Stimulated activated naive CD8-positive, alpha-beta T cell treated with anti-CD3 and anti-CD28 coated beads, Interleukin-15, amount 100 ng/mL, for 72 hours (primary cell): ENCODE measurements around the gene CBL.
"Not testable (repeated sequence)": the region's sequence is repeated elsewhere in the genome, so short reads cannot be mapped to it uniquely, and the experiment has no call there.

Experiments
- ATAC-seq: fragments of 150-1000 bp; cut with Tn5 transposase; 2 replicates; pipeline ENCODE4 v1.10.0; 2021; ENCODE audit warnings: mild to moderate bottlenecking, moderate library complexity
- DNase-seq, 2 donors: peaks; one replicate each; pipeline ENCODE4 v3.0.0; 2021 to 2022
- H3K27ac Mint-ChIP-seq, 2 donors: one replicate each; pipeline ENCODE4 v1.8.0; 2022; ENCODE audit warnings: mild to moderate bottlenecking in 2 of 2, mixed read lengths in 2 of 2, moderate library complexity in 2 of 2
- H3K27me3 Mint-ChIP-seq: one replicate; pipeline ENCODE4 v1.8.0; 2022; ENCODE audit warnings: mixed read lengths
- H3K4me1 Mint-ChIP-seq: one replicate; pipeline ENCODE4 v1.8.0; 2022; ENCODE audit warnings: mild to moderate bottlenecking, mixed read lengths
- H3K4me3 Mint-ChIP-seq, 2 donors: one replicate each; pipeline ENCODE4 v1.8.0; 2022; ENCODE audit warnings: mild to moderate bottlenecking in 2 of 2, mixed read lengths in 2 of 2, moderate library complexity in 1 of 2
- H3K9me3 Mint-ChIP-seq, 2 donors: one replicate each; pipeline ENCODE4 v1.8.0; 2022; ENCODE audit warnings: mixed read lengths in 2 of 2

Gene CBL

DNA sequence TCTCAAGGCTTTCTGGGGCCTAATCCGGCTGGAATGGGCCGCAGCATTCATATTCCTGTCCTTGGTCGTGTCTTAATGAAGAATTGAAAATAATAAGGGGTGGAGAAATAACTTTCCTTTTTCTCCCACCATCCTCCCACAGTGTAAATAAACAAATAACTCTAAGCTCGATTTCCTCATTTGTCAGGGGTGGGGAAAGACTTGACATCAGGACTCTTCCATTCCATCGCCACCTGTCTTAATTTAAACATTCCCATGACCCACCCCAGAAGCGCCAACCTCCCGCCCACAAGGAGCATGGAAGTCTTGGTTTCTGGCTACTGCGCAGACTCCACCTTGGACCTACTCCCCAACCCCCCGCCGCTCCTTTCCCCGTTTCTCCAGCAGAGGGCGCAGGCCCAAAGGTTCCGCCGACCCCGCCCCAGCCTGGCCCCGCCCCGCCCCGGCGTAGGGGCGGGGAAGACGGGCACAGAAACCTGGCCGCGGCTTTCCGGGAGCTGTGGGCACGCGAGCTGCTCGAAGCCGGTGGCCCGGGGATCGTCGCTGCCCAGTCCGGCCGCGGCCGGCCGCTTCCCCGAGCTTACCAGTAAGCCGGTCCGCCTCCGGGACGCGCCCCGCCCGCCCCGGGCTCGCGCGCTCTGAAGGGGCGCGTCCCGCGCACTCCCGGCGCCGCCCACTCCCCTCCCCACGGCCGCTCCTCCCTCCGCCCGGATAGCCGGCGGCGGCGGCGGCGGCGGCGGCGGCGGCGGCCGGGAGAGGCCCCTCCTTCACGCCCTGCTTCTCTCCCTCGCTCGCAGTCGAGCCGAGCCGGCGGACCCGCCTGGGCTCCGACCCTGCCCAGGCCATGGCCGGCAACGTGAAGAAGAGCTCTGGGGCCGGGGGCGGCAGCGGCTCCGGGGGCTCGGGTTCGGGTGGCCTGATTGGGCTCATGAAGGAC, at the start of gene CBL:
CBL (plus strand) TSS at position 766 of the 937 bp plus-strand sequence; CDS start at position 845, 79 bp downstream.
- Mint-ChIP-seq H3K27ac (peak within 1 kb of the TSS; percentile 95 to 96), H3K27me3 (no peaks in the 10 kb centered on the region), H3K4me1 (peaks cover 30% of the 10 kb centered on the region), H3K4me3 (peak within 1 kb of the TSS; percentile 92 to 93), H3K9me3 (no peaks in the 10 kb centered on the region)
- peak; percentile 89 for ATAC-seq
- DNase-seq = peak; percentile 91 to 96

DNA sequence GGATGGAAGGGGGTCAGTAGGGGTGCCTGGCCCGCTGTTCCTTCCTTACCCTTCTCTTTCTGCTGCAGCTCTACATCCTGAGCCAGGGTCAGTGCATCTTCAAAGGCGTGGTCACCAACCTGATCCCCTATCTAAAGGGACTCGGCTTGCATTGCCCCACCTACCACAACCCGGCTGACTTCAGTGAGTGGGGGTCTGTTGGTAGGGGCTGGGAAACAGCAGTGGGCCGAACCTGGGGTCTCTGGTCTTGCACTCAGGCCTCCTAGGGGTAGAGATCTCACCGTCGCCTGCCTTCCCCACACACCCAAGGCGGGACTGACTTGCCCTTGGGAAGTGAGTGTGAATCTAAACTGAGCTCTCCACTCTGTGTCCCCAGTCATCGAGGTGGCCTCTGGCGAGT, 49.6 kb upstream of the CBL start:
- no peak overlapping the region for H3K4me3 Mint-ChIP-seq
- no peak for ATAC-seq
- peaks cover 7% of the 10 kb centered on the region for H3K4me1 Mint-ChIP-seq
- H3K27ac Mint-ChIP-seq = no peak overlapping the region
- H3K9me3 Mint-ChIP-seq = no peaks in the 10 kb centered on the region
- DNase-seq = no peak
- H3K27me3 Mint-ChIP-seq = peaks cover 10% of the 10 kb centered on the region

DNA sequence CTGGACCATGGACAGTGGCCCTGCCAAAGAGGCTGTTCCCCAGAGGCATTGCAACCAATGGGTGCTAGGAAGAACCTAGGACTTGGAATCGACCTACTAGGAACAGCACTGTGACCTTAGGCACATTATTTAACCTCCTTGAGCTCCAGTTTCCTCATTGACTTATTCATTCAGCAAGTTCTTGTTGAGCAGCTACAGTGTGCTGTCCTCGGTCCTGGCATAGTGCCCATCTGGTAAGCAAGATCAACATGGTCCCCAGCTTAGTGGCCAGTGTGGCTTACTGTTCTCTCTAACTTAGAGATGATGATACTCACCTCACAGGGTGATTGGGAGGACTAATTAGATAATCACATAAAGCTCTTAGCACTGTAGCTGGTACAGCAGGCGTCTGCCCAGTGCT, 49.1 kb upstream of the CBL start:
- peaks cover 8% of the 10 kb centered on the region for H3K27me3 Mint-ChIP-seq
- ATAC-seq = no peak
- no peaks in the 10 kb centered on the region for H3K9me3 Mint-ChIP-seq
- no peak overlapping the region for H3K4me3 Mint-ChIP-seq
- no peak for DNase-seq
- H3K4me1 Mint-ChIP-seq = peaks cover 7% of the 10 kb centered on the region
- no peak overlapping the region for H3K27ac Mint-ChIP-seq

DNA sequence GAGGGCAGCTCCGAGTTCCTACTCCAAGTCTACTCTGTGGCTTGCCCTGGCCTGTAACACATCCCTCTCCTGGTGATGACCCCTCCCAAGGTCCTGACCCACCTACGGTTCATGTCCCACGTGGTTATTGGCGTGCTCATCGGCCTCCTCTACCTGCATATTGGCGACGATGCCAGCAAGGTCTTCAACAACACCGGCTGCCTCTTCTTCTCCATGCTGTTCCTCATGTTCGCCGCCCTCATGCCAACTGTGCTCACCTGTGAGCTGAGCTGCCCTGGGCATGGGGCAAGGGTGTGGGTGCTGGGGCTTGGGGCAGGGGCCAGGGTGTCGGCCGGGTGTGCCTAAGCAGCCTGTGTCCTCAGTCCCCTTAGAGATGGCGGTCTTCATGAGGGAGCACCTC, 47.7 kb upstream of the CBL start:
- no peaks in the 10 kb centered on the region for H3K9me3 Mint-ChIP-seq
- H3K27me3 Mint-ChIP-seq = peaks cover 8% of the 10 kb centered on the region
- H3K27ac Mint-ChIP-seq = peak overlapping the region in 1 of 2 donors; percentile 61
- DNase-seq (no peak), ATAC-seq (no peak)
- peaks cover 7% of the 10 kb centered on the region for H3K4me1 Mint-ChIP-seq
- no peak overlapping the region for H3K4me3 Mint-ChIP-seq

DNA sequence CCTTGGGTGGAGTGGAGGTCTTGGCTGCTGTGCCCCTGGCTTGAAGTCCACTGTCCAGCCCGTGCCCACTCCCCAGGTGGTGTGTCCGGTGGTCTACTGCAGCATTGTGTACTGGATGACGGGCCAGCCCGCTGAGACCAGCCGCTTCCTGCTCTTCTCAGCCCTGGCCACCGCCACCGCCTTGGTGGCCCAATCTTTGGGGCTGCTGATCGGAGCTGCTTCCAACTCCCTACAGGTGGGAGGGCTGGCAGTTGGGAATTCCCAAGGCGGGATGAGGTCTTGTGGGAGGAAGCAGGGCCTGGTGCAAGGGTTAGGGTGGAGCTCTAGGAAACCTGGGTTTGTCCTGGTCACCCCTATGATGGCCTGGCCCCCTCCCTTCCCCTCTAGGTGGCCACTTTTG, 46.0 kb upstream of the CBL start:
- ATAC-seq (no peak), DNase-seq (no peak)
- Mint-ChIP-seq H3K4me3 (no peak overlapping the region), H3K27me3 (peaks cover 8% of the 10 kb centered on the region), H3K4me1 (peaks cover 7% of the 10 kb centered on the region), H3K27ac (no peak overlapping the region), H3K9me3 (no peaks in the 10 kb centered on the region)

DNA sequence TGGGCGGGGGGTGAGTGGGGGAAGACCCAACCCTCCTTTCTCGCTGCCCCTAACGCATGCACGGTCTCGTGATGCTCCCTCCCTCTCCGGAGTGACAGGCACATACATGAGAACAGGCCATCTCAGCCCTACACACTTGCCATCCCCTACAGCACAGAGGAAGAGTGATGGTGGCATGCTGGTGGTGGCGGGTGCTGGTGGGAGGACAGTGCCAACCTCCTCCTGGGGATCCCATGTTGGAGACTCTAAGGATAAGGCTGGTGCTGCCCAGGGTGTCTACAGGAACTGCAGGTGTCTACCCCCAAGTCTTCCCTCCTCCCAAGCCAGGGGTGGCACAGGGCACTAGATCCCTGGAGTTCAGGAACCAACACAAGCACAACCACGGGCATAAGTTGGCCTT, 44.3 kb upstream of the CBL start:
- Mint-ChIP-seq H3K27me3 (no peaks in the 10 kb centered on the region), H3K27ac (no peak overlapping the region), H3K4me3 (no peak overlapping the region), H3K4me1 (no peaks in the 10 kb centered on the region), H3K9me3 (no peaks in the 10 kb centered on the region)
- DNase-seq = no peak
- no peak for ATAC-seq

DNA sequence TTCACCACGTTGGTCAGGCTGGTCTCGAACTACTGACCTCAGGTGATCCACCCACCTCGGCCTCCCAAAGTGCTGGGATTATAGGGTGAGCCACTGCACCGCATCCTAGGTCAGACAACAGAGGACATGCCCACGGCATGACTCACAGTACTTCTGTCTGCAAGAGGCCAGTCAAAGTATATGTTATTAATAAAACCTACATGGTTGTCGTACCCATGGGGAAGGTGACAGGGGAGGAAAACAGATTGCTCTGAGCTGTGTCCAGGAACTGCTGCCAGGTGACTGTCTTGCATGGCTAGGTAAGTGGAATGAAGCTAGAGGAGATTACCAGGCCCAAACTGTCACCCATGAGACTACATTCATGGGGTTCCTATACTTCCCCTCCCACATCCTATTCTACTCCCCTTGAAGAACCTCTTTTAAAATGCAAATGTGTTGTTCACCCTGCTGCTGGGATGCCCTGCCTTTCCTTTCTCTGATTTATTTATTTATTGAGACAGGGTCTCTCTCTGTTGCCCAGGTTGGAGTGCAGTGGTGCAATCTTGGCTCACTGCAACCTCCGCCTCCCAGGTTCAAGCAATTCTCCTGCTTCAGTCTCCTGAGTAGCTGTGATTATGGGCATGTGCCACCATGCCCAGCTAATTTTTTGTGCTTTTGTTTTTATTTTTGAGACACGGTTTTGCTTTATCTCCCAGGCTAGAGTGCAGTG, 39.6 kb upstream of the CBL start:
- H3K27me3 Mint-ChIP-seq = no peaks in the 10 kb centered on the region
- no peaks in the 10 kb centered on the region for H3K9me3 Mint-ChIP-seq
- H3K4me3 Mint-ChIP-seq = no peak overlapping the region
- no peak overlapping the region for H3K27ac Mint-ChIP-seq
- peaks cover 17% of the 10 kb centered on the region for H3K4me1 Mint-ChIP-seq
- DNase-seq (no peak), ATAC-seq (no peak)

DNA sequence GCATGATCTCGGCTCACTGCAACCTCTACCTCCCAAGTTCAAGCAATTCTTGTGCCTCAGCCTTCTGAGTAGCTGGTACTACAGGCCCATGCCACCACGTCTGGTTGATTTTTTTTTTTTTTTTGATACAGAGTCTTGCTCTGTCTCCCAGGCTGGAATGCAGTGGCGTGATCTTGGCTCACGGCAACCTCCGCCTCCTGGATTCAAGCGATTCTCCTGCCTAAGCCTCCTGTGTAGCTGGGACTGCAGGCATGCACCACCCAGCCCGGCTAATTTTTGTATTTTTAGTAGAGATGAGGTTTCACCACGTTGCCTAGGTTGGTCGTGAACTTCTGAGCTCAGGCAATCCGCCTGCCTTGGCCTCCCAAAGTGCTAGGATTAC, 39.1 kb upstream of the CBL start:
- ATAC-seq, DNase-seq, H3K27me3 Mint-ChIP-seq, H3K27ac Mint-ChIP-seq, H3K9me3 Mint-ChIP-seq, H3K4me3 Mint-ChIP-seq: not testable (repeated sequence)
- H3K4me1 Mint-ChIP-seq = peaks cover 18% of the 10 kb centered on the region

DNA sequence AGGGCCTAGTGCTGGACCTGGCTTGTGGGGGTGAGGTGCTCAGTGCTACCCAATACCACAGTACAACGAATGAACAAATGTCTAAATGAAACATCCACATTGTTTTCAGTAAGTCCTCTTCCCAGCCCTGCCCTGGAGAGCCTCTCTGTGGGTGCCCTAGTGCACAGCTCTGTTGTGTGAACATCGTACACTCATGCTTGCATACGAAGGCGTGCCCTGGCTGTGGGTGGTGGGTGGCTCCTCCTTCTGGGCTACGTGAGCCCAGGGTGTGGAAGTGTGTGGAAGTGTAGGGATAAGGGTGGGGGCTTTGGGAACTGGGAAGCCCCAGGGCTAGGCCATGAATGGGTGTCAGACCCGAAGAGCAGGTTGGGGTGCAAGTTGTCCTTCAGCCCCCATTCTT, 38.2 kb upstream of the CBL start:
- DNase-seq (no peak), ATAC-seq (no peak)
- H3K4me1 Mint-ChIP-seq = peaks cover 22% of the 10 kb centered on the region
- no peaks in the 10 kb centered on the region for H3K9me3 Mint-ChIP-seq
- no peak overlapping the region for H3K27ac Mint-ChIP-seq
- H3K4me3 Mint-ChIP-seq = peak overlapping the region; percentile 22 to 96
- H3K27me3 Mint-ChIP-seq = no peaks in the 10 kb centered on the region

DNA sequence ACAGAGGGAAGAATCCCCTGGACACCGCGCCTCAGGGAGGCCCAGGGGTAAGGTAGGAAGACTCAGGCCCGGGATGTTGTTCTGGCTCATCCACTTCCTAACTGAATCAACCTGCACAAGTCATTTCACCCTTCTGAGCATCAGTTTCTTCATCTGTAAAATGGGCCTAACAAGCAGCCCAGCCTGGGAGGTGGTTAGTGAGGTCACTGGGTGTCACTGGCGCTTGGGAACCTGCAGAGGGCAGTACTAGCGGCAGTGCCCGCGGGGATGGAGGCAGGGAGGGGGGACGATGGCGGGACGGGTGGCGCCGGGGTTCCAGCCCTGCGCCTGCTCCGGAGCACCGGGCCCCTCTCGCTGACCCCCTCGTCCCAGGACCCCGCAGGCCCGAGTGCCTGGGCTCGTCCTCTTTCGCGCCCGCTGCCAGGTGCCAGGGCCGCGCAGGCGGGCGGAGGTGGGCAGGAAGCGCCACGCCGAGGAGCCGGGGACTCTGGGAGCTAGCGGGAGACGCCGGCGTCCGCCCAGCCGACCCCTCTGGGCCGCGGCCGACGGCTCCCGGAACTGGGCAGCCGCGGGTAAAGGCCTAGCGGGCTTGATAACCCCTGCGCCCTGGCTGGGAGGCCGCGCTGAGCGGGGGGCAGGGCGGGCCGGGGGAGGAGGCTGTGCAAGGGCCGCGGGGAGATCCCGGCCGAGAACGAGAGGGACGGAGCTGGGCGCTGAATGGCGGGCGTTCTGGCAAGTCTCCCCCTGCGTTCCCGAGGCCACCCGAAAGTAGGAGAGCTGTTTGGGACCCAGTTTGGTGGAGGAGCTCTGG, 37.5 kb upstream of the CBL start, which contains the start of gene NLRX1:
NLRX1 (plus strand) TSS at position 255 of the 811 bp plus-strand sequence. CDS start 2,679 bp downstream, outside the sequence.
- Mint-ChIP-seq H3K27ac (peak within 1 kb of the TSS; percentile 96 to 97), H3K4me1 (peaks cover 22% of the 10 kb centered on the region), H3K27me3 (no peaks in the 10 kb centered on the region), H3K9me3 (no peaks in the 10 kb centered on the region), H3K4me3 (peak within 1 kb of the TSS; percentile 96 to 97)
- peak; percentile 94 for ATAC-seq
- DNase-seq = peak; percentile 84 to 88

DNA sequence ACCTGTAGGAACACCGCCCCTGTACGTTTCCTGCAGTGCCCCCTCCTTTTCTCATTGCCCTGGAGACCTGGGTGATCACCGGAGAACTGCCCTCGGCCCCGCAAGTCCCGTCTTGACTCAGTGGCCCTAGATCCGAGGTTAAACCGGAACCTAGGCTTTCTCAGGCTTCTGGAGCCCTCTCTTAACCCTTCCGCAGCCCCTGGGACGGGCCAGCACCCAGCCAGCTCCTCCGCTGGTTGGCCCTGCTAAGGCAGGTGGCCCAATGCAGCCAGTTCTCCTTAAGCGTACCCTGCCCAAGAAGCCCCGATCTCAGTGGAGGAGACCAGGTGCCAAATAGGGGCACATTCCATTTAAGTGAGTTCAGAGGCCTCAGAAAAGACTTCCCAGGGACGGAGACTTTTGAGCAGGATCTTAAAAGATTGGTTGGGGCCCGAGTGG, 36.8 kb upstream of the CBL start:
- H3K9me3 Mint-ChIP-seq = no peaks in the 10 kb centered on the region
- no peaks in the 10 kb centered on the region for H3K27me3 Mint-ChIP-seq
- peak; percentile 48 to 67 for DNase-seq
- peak; percentile 74 for ATAC-seq
- H3K27ac Mint-ChIP-seq = peak overlapping the region; percentile 96 to 97
- peaks cover 22% of the 10 kb centered on the region for H3K4me1 Mint-ChIP-seq
- peak overlapping the region; percentile 96 to 97 for H3K4me3 Mint-ChIP-seq

DNA sequence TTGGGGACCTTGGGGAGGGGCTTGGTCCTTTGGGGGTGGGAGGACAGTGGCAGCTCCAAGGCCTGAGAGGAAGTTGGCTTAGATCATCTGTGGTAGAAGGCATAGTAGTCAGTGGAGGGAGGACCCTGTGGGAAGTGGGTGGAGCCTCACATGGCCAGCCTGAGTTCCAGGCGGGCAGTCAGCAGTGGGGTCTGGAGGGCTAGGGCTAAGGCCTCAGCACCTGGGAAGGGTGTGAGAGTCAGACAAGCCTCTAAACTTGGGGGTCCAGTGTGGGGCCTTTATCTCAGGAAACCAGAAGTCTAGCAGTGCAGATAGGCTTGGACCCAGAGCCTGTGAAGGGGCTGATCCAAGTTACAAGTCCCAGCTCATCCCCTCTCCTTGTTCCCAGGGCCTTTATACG, 33.6 kb upstream of the CBL start:
- no peak overlapping the region for H3K4me3 Mint-ChIP-seq
- H3K27me3 Mint-ChIP-seq = no peaks in the 10 kb centered on the region
- H3K27ac Mint-ChIP-seq = no peak overlapping the region
- peaks cover 32% of the 10 kb centered on the region for H3K4me1 Mint-ChIP-seq
- no peak for ATAC-seq
- H3K9me3 Mint-ChIP-seq = no peaks in the 10 kb centered on the region
- no peak for DNase-seq

DNA sequence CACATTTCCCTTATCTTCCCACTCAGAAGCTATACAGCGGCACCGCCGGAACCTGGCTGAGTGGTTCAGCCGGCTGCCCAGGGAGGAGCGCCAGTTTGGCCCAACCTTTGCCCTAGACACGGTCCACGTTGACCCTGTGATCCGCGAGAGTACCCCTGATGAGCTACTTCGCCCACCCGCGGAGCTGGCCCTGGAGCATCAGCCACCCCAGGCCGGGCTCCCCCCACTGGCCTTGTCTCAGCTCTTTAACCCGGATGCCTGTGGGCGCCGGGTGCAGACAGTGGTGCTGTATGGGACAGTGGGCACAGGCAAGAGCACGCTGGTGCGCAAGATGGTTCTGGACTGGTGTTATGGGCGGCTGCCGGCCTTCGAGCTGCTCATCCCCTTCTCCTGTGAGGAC, 32.7 kb upstream of the CBL start:
- DNase-seq (no peak), ATAC-seq (no peak)
- no peaks in the 10 kb centered on the region for H3K9me3 Mint-ChIP-seq
- H3K4me3 Mint-ChIP-seq = no peak overlapping the region
- no peaks in the 10 kb centered on the region for H3K27me3 Mint-ChIP-seq
- H3K4me1 Mint-ChIP-seq = peaks cover 36% of the 10 kb centered on the region
- no peak overlapping the region for H3K27ac Mint-ChIP-seq

DNA sequence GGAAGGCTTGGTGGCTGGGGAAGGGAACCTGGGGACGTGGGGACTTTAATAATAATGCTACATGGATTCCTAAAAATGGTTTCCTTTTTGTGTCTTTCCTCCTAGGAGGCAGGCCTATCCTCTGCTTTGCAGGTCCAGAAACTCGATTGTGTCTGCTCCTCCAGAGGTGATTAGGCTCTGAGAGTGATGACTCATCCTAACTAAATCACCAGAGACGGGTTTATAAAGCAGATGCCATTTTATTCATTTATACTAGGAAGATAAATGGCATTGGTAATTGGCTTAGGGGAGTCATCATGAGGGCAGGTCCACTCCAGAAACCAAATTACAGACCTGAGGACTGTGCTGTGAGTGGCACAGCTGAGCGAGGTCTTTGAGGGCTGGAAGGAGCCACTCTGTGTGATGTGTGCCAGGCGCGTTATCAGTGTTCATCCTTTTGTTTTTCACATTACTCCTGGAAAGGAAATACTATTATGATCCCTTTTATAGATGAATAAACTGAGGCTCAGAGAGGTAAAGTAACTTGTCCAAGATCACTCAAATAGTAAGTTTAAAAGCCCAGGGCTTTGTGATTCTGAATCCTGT, 30.6 kb upstream of the CBL start:
- Mint-ChIP-seq H3K27me3 (no peaks in the 10 kb centered on the region), H3K9me3 (no peaks in the 10 kb centered on the region), H3K4me1 (peaks cover 26% of the 10 kb centered on the region), H3K4me3 (no peak overlapping the region), H3K27ac (no peak overlapping the region)
- ATAC-seq = no peak
- DNase-seq = no peak

DNA sequence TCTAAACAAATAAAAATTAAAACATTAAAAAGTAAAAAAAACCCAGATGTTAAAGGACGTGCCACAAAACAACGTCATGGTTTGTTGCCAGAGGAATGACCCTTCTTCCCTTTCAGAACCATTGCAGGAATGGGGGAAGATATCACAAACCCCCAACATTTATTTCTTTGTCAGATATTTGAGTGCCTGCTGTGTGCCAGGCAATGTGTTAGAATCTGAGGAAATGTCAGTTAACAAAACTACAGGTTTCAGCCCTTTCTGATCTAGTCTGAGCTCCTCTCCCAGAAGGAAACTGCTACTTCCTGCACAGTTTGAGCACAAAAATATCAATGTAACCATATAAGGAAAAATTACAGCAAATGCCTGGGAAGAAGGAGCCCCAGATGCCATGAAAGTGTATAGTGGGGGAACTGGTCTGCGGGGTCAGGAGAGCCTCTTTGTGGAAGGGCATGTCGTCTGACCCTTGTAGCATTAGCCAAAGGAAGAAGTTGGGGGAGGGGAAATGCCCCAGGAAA, 27.9 kb upstream of the CBL start:
- DNase-seq (no peak), ATAC-seq (no peak)
- peak overlapping the region in 1 of 2 donors; percentile 10 for H3K4me3 Mint-ChIP-seq
- H3K27me3 Mint-ChIP-seq = no peaks in the 10 kb centered on the region
- H3K4me1 Mint-ChIP-seq = peaks cover 21% of the 10 kb centered on the region
- H3K27ac Mint-ChIP-seq = peak overlapping the region in 1 of 2 donors; percentile 57
- H3K9me3 Mint-ChIP-seq = no peaks in the 10 kb centered on the region
